TTC549 (cell line): ENCODE data around the gene MUC20.
"Not testable (repeated sequence)": the region's sequence is repeated elsewhere in the genome, so short reads cannot be mapped to it uniquely, and the experiment has no call there.

Source experiments
- FAIRE-seq: peaks from 2 replicates; lab custom pipeline; 2012; peaks lifted over from hg19 to GRCh38; lab: Jason Lieb, UNC

The MUC20 gene

DNA sequence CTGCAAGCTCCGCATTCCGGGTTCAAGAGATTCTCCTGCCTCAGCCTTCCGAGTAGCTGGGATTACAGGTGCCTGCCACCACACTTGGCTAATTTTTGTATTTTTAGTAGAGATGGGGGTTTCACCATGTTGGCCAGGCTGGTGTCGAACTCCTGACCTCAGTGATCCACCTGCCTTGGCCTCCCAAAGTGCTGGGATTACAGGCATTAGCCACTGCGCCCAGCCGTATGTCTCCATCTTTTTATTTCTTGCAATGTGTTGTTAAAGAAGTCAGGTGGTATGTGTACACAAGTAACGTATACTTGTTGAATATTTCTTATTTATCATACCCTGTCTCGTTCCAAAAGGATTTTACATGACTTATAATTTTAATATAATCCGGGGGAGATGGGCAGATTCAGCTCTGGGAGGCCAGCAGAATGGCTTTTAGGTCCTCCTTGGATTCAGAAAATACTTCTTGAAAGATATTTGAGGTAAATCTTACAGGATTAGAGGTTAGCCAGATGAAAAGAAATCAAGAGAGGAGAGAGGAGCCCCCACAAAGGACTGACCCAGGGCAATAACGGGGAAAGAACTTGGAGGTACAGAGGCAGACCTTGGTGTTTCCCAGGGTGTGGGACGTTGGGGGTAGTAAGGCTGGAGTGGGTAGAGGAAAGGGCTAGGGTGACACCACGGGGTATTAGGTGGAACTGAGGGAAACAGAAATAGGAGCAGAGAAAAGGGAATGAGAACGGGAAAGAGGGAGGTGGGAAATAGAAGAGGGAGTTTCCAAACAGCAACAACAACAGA is 27.2 kb upstream of the MUC20 start:
- FAIRE-seq, result no peak

GRCh38 chr3:195694217-195695076 is 26.3 kb upstream of the MUC20 start:
- FAIRE-seq, result not testable (repeated sequence)

- no peak for FAIRE-seq
Measured at GRCh38 chr3:195696632-195697278, 24.0 kb upstream of the MUC20 start.

- no peak for FAIRE-seq
Measured at GRCh38 chr3:195697582-195698324, 23.0 kb upstream of the MUC20 start.

DNA sequence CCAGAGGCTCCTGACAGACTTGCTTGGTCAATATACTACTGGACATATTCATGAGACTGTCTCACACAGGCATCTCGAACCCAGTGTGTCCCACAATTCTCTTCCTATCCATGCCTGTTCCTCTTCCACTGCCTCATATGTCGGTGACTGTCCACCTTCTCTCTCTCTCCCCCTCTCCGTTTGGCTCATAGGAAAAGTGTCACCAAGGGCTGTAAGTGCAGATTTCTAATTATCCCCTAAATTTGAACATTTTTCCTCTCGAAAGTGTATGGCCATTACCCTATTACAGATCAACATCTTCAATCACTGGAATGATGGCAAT is 22.5 kb upstream of the MUC20 start:
- no peak for FAIRE-seq

GRCh38 chr3:195698647-195699387 is 22.0 kb upstream of the MUC20 start:
- no peak for FAIRE-seq

DNA sequence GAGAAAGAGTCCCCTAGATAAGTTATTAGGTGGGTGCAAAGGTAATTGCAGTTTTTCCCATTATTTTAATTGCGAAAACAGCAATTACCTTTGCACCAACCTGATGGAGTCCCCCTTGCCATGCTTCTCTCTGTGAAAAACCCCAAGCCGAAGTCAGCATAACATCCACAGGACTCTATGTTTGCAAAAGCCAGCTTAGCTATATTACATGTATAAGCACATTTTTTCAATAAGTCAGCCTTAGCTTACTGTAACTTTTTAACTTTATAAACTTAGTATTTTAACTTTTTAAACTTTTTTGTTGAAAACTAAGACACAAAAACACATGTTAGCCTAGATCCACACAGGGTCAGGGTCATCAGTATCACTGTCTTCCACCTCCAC is 21.4 kb upstream of the MUC20 start:
- no peak for FAIRE-seq

DNA sequence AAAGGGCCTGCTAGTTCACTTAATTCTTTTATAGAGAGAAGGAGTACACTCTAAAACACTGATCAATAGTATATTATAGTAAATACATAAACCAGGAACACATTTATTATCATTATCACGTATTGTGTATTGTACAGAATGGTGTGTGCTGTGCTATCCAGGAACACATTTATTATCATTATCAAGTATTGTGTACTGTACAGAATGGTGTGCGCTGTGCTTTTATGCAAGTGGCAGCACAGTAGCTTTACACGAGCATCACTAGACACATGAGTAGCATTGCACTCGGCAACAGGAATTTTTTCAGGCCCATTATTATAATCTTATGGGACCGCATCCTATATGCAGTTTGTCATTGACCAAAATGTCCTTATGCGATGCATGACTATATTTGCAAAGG is 20.9 kb upstream of the MUC20 start:
- no peak for FAIRE-seq

DNA sequence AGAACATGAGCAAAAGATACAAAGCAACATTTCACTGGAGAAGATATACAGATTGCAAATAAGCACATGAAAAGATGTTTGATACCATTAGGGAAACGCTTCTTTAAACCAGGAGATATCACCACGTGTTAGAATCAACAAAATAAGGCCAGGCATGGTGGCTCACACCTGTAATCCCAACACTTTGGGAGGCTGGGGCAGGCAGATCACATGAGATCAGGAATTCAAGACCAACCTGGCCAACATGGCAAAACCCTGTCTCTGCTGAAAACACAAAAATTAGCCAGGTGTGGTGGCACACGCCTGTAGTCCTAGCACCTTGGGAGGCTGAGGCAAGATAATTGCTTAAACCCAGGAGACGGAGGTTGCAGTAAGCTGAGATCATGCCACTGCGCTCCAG is 20.5 kb upstream of the MUC20 start:
- no peak for FAIRE-seq

DNA sequence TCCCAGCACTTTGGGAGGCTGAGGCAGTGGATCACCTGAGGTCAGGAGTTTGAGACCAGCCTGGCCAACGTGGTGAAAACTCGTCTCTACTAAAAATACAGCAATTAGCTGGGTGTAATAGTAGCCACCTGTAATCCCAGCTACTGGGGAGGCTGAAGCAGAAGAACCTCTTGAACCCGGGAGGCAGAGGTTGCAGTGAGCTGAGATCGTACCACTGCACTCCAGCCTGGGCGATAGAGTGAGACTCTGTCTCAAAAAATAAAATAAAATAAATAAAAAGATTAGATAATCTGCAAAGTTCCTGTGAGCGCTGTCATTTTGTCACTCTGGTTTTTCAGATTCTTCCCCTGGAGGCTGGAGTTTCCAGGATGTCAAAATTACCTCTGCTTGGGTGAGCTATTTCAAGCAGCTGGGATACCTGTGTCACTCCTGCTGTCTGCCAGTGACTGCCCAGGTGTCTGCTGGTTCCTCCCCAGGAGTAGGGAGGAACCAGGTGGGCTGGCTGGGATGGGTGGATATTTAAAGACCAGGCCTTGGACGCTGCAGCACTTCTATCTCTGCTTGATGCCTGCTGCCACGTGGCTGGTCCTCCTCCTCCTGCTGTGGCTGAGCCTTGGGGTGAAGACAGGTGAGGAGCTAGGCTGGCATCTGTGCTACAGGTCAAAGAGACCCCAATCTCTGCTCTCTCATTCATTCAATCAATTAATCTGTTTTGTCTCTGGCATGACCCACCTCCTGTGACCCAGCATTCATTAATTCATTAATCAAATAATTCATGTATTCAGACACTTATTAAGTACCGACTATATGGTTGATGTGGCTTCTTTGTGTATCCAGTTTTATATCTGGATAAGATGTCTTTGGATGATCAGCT is 19.5 kb upstream of the MUC20 start:
- FAIRE-seq, result no peak

DNA sequence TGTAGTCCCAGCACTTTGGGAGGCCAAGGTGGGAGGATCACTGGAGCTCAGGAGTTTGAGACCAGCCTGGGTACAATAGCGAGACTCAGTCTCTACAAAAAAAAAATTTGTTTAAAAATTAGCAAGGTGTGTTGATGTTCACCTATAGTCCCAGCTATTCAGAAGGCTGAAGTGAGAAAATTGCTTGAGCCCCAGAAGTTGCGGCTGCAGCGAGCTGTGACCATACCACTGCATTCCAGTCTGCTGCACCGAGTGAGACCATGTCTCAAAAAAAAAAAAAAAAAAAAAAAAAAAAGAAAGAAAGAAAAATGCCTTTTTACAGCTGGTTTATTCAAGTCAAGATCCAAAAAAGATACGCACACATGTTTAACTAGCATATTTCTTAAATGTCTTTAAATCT is 17.0 kb upstream of the MUC20 start:
- no peak for FAIRE-seq

- FAIRE-seq, result no peak
Measured at GRCh38 chr3:195704433-195704999, 16.3 kb upstream of the MUC20 start.

GRCh38 chr3:195705081-195705991 is 15.4 kb upstream of the MUC20 start:
- FAIRE-seq, result no peak

DNA sequence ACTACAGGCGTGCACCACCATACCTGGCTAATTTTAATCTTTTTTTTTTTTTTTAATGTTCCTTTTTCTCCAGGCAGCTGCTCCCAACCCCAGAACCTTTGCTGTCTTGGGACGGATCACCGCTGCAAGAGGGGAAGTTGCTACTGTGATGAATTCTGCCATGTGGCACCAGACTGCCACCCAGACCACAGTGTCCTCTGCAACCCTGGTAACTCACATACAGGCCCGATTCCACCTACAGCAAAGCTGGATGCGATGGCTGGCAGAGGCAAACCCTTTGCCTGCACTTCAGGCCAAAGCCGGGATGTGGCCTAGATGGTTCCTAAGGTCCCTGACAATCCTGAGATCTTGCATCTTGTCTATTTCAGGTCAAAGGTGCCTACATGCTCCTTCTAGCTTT is 12.7 kb upstream of the MUC20 start:
- FAIRE-seq, result no peak

DNA sequence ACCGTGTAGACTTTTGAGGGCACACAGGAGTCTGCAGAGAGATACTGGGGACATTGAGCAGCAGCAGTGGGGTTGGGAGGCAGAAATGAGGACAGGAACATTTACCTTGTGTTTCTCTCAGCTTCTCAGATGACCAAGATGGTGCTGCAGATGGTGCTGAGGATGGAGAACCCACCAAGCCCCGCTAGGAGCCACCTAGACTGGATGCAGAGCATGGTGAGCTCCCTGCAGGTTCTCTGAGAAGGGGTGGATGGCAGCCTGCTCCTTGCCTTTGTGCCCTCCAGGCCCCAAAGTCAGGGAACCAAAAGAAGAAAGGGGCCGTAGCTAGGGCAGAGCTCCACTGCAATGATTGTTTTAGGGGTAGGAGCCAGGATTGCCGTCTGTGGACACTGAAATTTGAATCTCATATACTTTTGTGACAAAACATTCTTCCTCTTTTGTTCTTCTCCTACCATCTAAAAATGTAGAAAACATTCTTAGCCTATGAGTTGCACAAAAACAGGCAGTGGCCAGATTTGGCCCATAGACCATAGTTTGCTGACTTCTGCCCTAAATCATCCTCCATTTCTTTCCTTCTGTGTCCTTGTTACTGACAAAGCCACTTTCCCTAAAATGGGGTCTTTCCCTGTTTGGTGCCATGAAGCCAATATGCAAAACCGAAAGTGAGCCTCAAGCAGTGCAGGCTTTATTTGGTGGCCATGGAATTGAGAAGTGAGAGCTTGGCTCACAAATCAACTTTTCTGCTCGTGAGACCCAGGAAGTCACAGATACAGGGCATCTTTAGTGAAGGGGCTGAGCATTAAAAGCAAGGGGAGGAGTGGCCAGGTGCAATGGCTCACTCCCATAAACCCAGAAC is 11.9 kb upstream of the MUC20 start:
- no peak for FAIRE-seq

DNA sequence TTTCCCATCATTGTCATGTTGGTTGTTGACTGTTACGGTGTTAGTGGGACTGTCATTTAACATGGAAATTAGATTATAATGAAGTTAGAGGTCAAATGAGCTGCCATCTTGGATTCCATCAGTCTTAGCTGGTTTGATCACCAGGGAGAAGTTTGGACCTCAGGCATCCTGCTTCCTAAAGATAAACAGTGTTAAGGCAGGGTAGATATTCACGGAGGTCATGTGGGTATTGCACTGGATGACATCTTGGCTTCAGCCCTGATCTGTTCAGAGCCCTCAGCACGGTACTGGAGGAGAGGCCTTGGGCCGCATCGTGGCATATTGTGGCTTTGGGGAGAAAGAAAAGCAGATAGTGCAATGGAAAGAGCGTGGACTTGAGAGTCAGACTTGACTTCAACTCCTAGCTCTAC is 11.1 kb upstream of the MUC20 start:
- no peak for FAIRE-seq

DNA sequence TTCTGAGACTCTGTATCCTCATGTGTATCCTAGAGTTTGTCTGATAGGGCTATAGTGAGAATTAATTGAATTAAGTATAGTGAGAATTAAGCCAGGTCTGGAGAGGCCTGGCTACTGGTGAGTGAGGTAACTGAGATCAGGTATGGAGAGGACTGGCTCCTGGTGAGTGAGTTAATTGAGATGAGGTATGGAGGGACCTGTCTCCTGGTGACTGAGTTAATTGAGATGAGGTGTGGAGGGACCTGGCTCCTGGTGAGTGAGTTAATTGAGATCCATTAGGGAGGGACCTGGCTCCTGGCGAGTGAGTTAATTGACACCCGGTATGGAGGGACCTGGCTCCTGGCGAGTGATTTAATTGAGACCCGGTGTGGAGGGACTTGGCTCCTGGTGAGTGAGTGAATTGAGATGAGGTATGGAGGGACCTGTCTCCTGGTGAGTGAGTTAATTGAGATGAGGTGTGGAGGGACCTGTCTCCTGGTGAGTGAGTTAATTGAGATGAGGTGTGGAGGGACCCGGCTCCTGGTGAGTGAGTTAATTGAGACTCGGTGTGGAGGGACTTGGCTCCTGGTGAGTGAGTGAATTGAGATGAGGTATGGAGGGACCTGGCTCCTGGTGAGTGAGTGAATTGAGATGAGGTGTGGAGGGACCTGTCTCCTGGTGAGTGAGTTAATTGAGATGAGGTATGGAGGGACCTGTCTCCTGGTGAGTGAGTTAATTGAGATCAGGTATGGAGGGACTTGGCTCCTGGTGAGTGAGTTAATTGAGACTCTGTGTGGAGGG is 10.5 kb upstream of the MUC20 start:
- not testable (repeated sequence) for FAIRE-seq
